Activated B cell treated with CpG ODN at 0.5 μM for 24 hours (primary cell): ENCODE results near the gene RBKS. TPM values are rescaled to one million over a fixed set of nuclear protein-coding genes. Genes with fewer than 3 reads are reported as not detected.
A peak's percentile ranks its signal among the peaks of the same experiment; 100 is the strongest.
"Not testable (repeated sequence)": the region's sequence is repeated elsewhere in the genome, so short reads cannot be mapped to it uniquely, and the experiment has no call there.

ENCODE experiments used
- ATAC-seq: fragments of 200-7000 bp; cut with Tn5 transposase; one replicate; pipeline ENCODE4 v1.10.0; 2021; ENCODE audit warnings: low read depth, mild to moderate bottlenecking, moderate library complexity
- CTCF ChIA-PET: fragments of 350-600 bp; sonication (Branson Sonifier 250); formaldehyde crosslinking; loops from one replicate; lab custom pipeline; 2021; ENCODE audit warnings: antibody characterized with exemption; lab: Charles Lee
- POLR2A ChIA-PET: fragments of 350-600 bp; sonication (Branson Sonifier 250); formaldehyde crosslinking; loops from one replicate; lab custom pipeline; 2021; ENCODE audit warnings: antibody characterized with exemption; lab: Charles Lee
- DNase-seq: peaks from one replicate; pipeline ENCODE4 v3.0.0; 2022
- H3K27ac Mint-ChIP-seq: one replicate; pipeline ENCODE4 v1.8.0; 2020; ENCODE audit warnings: mixed read lengths
- H3K27me3 Mint-ChIP-seq: one replicate; pipeline ENCODE4 v1.8.0; 2021; ENCODE audit warnings: mixed read lengths
- H3K36me3 Mint-ChIP-seq: one replicate; pipeline ENCODE4 v1.8.0; 2021; ENCODE audit warnings: low read depth, mixed read lengths
- H3K4me1 Mint-ChIP-seq: one replicate; pipeline ENCODE4 v1.8.0; 2021; ENCODE audit warnings: mixed read lengths
- H3K4me3 Mint-ChIP-seq: one replicate; pipeline ENCODE4 v1.8.0; 2020; ENCODE audit warnings: mild to moderate bottlenecking, mixed read lengths
- H3K9me3 Mint-ChIP-seq: one replicate; pipeline ENCODE4 v1.8.0; 2020; ENCODE audit warnings: mixed read lengths
- CTCF ChIP-seq: fragments of 200-600 bp; IDR thresholded peaks from one replicate; pipeline ENCODE4 v1.8.0; 2022; ENCODE audit warnings: antibody characterized with exemption, mild to moderate bottlenecking
- intact Hi-C: fragments of 100-400 bp; cut with micrococcal nuclease; formaldehyde crosslinking; loops from one replicate; pipeline ENCODE4 v1.15.1; 2024
- total RNA-seq: library from RNA; stranded (reverse); gene quantifications from 2 replicates; pipeline ENCODE4 v1.2.3, GENCODE V29; 2022

Gene RBKS
- total RNA-seq, 1 donor from 2014 or later, result 3.1 TPM

DNA sequence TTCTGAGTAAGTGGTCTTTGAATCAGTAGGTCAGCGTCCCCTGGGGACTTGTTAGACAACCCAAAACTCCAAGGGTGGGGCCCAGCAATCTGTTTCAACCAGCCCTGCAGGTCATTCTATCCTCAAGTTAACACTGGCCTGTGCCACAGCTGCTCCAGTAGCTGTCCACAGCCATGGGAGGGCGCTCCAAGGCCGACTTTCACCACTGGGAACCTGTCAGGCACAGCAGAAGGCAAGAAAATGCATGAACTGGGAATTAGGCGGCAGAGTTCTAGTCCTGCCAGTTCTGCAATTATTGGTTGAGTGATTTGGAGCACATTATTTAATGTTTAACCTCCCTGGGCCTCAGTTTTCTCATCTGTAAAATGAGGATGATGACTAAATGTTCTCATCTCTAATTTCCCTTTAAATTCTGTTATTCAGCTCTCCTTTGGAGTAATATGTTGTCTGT is 136.0 kb downstream of the RBKS start:
- H3K36me3 Mint-ChIP-seq, result no peaks in the 10 kb centered on the region
- POLR2A ChIA-PET, result no interaction called here
- no peaks in the 10 kb centered on the region for H3K4me1 Mint-ChIP-seq
- DNase-seq (no peak), ATAC-seq (peak; percentile 37)
- CTCF ChIA-PET, result interaction anchor here (1.3 to 1.4 kb wide), 2 partner anchors 18 to 31 kb away, joined by 3 to 4 read pairs; no protein-coding TSS in a partner anchor
- no peak for TF ChIP-seq CTCF
- no peaks in the 10 kb centered on the region for H3K9me3 Mint-ChIP-seq
- H3K4me3 Mint-ChIP-seq, result no peak overlapping the region
- peaks cover 20% of the 10 kb centered on the region for H3K27me3 Mint-ChIP-seq
- no peak overlapping the region for H3K27ac Mint-ChIP-seq
- intact Hi-C loops, result no loop called here

DNA sequence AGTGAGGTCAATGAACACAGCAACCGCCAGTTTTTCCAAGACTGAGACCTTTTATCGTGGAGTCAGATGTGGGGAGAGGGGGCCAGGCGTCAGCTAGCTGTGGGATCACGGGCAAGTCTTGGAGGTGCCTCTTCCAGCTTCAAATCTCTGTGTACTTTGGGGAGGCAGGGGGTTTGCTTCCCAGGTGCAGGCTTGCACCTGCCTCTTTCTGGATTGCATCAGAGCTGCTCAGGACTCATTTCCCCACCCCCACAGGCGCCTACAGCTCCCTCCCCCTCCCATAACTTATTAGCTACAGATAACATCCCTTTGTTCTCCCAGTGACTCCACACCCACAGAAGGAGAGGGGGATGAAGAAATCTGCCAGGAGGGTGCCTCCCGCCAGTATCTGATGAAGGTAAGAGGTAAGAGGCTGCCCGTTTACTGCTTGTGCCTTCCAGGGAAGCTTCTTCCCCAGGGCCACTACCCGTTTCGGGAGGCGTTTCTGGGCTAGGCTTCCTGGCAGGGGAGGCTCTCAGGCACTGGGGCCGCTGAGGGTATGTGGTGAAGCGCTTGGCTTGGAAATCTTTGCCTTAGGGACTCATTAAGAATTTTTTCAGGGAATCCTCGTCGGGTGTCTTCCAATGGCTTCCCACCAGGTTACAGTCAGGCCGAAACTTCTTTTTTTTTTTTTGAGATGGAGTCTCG is 137.5 kb downstream of the RBKS start:
- H3K36me3 Mint-ChIP-seq, result no peaks in the 10 kb centered on the region
- ChIA-PET POLR2A (no interaction called here), CTCF (no interaction called here)
- H3K9me3 Mint-ChIP-seq, result no peaks in the 10 kb centered on the region
- no peak overlapping the region for H3K4me3 Mint-ChIP-seq
- ATAC-seq (no peak), DNase-seq (no peak)
- H3K27me3 Mint-ChIP-seq, result peaks cover 25% of the 10 kb centered on the region
- TF ChIP-seq CTCF, result no peak
- H3K27ac Mint-ChIP-seq, result no peak overlapping the region
- intact Hi-C loops, result no loop called here
- H3K4me1 Mint-ChIP-seq, result no peaks in the 10 kb centered on the region

DNA sequence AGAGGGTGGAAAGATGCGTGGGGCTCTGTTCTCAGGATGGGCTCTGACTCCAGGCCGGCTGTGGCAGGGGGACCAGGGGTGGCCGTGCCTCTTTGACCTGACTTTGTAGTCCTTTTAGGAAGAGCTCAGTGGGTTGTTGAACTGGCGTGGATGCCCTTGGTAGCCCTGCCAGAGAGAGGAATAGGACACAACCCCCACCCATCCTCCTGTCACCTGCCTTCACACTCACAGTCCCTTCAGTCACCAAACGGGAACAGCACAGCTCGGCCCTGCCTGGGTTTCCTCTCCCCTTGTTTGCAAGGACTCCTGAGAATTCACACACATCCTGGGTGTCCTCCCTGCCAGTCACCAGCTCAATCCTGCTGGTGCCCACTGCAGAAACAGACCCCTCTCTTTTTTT is 138.8 kb downstream of the RBKS start:
- Mint-ChIP-seq H3K4me1 (no peaks in the 10 kb centered on the region), H3K4me3 (no peak overlapping the region), H3K27ac (no peak overlapping the region), H3K9me3 (no peaks in the 10 kb centered on the region), H3K27me3 (peaks cover 25% of the 10 kb centered on the region), H3K36me3 (no peaks in the 10 kb centered on the region)
- CTCF ChIA-PET, result no interaction called here
- DNase-seq (no peak), ATAC-seq (no peak)
- intact Hi-C loops, result no loop called here
- TF ChIP-seq CTCF, result no peak
- POLR2A ChIA-PET, result no interaction called here

- H3K36me3 Mint-ChIP-seq, ATAC-seq, H3K27ac Mint-ChIP-seq, CTCF ChIA-PET, POLR2A ChIA-PET, DNase-seq, intact Hi-C loops, H3K9me3 Mint-ChIP-seq, H3K4me3 Mint-ChIP-seq, H3K4me1 Mint-ChIP-seq: not testable (repeated sequence)
- peaks cover 28% of the 10 kb centered on the region for H3K27me3 Mint-ChIP-seq
Measured at GRCh38 chr2:27748803-27749554, 141.2 kb downstream of the RBKS start.

- DNase-seq (no peak), ATAC-seq (no peak)
- H3K4me1 Mint-ChIP-seq, result no peaks in the 10 kb centered on the region
- intact Hi-C loops, result no loop called here
- no peak overlapping the region for H3K27ac Mint-ChIP-seq
- ChIA-PET CTCF (no interaction called here), POLR2A (no interaction called here)
- no peak for TF ChIP-seq CTCF
- H3K4me3 Mint-ChIP-seq, result no peak overlapping the region
- H3K36me3 Mint-ChIP-seq, result no peaks in the 10 kb centered on the region
- H3K9me3 Mint-ChIP-seq, result peaks cover 3% of the 10 kb centered on the region
- peaks cover 21% of the 10 kb centered on the region for H3K27me3 Mint-ChIP-seq
Measured at GRCh38 chr2:27747827-27748352, 142.3 kb downstream of the RBKS start.
